ENCODE results near the gene LSM14A. TPM values are rescaled to one million over a fixed set of nuclear protein-coding genes. Genes with fewer than 3 reads are reported as not detected.
A peak's percentile ranks its signal among the peaks of the same experiment; 100 is the strongest.

Gene LSM14A
- total RNA-seq, 4 donors from 2014 or later: 51.5 to 110 (median 62.9) TPM

- Histone ChIP-seq H3K27me3 (no peaks in the 10 kb centered on the region), H3K27ac (no peak overlapping the region), H3K9me3 (no peaks in the 10 kb centered on the region), H3K4me1 (peaks cover 4 to 90% (median 40%) of the 10 kb centered on the region in 3 donors), H3K4me3 (no peak overlapping the region), H3K36me3 (peaks cover 0 to 12% (median 0%) of the 10 kb centered on the region in 3 donors)
- DNase-seq: no peak
- intact Hi-C loops (cut with DNase I): no loop called here
- TF ChIP-seq, protein P1, sequence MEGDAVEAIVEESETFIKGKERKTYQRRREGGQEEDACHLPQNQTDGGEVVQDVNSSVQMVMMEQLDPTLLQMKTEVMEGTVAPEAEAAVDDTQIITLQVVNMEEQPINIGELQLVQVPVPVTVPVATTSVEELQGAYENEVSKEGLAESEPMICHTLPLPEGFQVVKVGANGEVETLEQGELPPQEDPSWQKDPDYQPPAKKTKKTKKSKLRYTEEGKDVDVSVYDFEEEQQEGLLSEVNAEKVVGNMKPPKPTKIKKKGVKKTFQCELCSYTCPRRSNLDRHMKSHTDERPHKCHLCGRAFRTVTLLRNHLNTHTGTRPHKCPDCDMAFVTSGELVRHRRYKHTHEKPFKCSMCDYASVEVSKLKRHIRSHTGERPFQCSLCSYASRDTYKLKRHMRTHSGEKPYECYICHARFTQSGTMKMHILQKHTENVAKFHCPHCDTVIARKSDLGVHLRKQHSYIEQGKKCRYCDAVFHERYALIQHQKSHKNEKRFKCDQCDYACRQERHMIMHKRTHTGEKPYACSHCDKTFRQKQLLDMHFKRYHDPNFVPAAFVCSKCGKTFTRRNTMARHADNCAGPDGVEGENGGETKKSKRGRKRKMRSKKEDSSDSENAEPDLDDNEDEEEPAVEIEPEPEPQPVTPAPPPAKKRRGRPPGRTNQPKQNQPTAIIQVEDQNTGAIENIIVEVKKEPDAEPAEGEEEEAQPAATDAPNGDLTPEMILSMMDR (IDR thresholded peaks at IDR 0.05): no peak
- no peak for TF ChIP-seq POLR2A (IDR thresholded peaks at IDR 0.05)
- WGBS, 2 donors: 55 to 56% methylated on average over 5 of the region's 5 CpGs
These were observed 9.0 kb downstream of the LSM14A start for GRCh38 chr19:34181111-34181864.

DNA sequence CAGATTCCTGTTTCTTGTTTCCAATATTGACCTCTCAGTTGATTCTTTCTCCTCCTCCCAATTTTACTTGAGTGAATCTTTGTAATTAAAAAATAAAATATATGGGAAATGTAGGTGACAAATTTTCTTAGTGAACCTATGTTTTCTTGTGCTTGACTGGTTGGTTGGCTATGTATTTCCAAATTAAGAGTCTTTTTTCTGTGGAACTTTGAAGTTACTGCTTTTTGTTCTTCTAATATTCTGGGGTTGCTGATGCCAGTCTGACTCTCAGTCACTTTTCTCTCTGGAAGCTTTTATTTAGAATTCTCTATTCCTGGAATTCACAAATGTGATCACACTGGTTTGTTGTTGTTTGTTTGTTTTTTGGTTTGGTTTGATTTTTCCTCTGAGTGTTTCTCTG is 9.8 kb downstream of the LSM14A start:
- peaks cover 4 to 86% (median 38%) of the 10 kb centered on the region in 3 donors for H3K4me1 ChIP-seq
- no peaks in the 10 kb centered on the region for H3K27me3 ChIP-seq
- intact Hi-C loops (cut with DNase I): no loop called here
- DNase-seq: no peak
- TF ChIP-seq, protein P1 (IDR thresholded peaks at IDR 0.05): no peak
- no peak for TF ChIP-seq POLR2A (IDR thresholded peaks at IDR 0.05)
- H3K36me3 ChIP-seq: peaks cover 0 to 12% (median 0%) of the 10 kb centered on the region in 3 donors
- H3K4me3 ChIP-seq: no peak overlapping the region
- no peaks in the 10 kb centered on the region for H3K9me3 ChIP-seq
- no peak overlapping the region for H3K27ac ChIP-seq

GRCh38 chr19:34184880-34185491 is 12.7 kb downstream of the LSM14A start:
- H3K36me3 ChIP-seq: peaks cover 0 to 11% (median 0%) of the 10 kb centered on the region in 3 donors
- no peaks in the 10 kb centered on the region for H3K27me3 ChIP-seq
- no peak for DNase-seq
- 47 to 70% methylated on average over 6 of the region's 6 CpGs for WGBS, 2 donors
- intact Hi-C loops (cut with DNase I): no loop called here
- no peak overlapping the region for H3K27ac ChIP-seq
- H3K9me3 ChIP-seq: no peaks in the 10 kb centered on the region
- H3K4me1 ChIP-seq: peaks cover 0 to 86% (median 32%) of the 10 kb centered on the region in 3 donors
- TF ChIP-seq POLR2A (IDR thresholded peaks at IDR 0.05): no peak
- TF ChIP-seq, protein P1 (IDR thresholded peaks at IDR 0.05): no peak
- H3K4me3 ChIP-seq: peak overlapping the region in 1 of 4 donors; percentile 1

GRCh38 chr19:34186205-34186604 is 13.9 kb downstream of the LSM14A start:
- WGBS, 2 donors: 87 to 90% methylated on average over 2 of the region's 2 CpGs
- Histone ChIP-seq H3K36me3 (no peaks in the 10 kb centered on the region), H3K4me1 (peaks cover 0 to 86% (median 31%) of the 10 kb centered on the region in 3 donors), H3K27me3 (no peaks in the 10 kb centered on the region), H3K27ac (no peak overlapping the region), H3K4me3 (no peak overlapping the region), H3K9me3 (no peaks in the 10 kb centered on the region)
- DNase-seq: no peak
- intact Hi-C loops (cut with DNase I): no loop called here
- TF ChIP-seq, protein P1 (IDR thresholded peaks at IDR 0.05): no peak
- no peak for TF ChIP-seq POLR2A (IDR thresholded peaks at IDR 0.05)

DNA sequence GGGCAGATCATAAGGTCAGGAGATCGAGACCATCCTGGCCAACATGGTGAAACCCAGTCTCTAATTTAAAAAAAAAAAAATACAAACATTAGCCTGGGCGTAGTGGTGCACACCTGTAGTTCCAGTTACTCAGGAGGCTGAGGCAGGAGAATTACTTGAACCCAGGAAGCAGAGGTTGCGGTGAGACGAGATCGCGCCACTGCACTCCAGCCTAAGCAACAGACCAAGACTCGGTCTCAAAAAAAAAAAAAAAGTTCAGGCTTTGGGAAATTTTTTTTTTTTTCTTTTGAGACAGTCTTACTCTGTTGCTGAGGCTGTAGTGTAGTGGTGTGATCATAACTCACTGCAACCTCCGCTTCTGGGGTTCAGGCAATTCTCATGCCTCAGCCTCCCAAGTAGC is 14.7 kb downstream of the LSM14A start:
- no peak overlapping the region for H3K4me3 ChIP-seq
- TF ChIP-seq POLR2A (IDR thresholded peaks at IDR 0.05): no peak
- TF ChIP-seq, protein P1 (IDR thresholded peaks at IDR 0.05): no peak
- no peaks in the 10 kb centered on the region for H3K9me3 ChIP-seq
- H3K36me3 ChIP-seq: no peaks in the 10 kb centered on the region
- H3K4me1 ChIP-seq: peaks cover 0 to 85% (median 31%) of the 10 kb centered on the region in 3 donors
- intact Hi-C loops (cut with DNase I): no loop called here
- H3K27me3 ChIP-seq: no peaks in the 10 kb centered on the region
- H3K27ac ChIP-seq: no peak overlapping the region
- no peak for DNase-seq
- 92 to 96% methylated on average over 8 of the region's 8 CpGs for WGBS, 2 donors
